Ishikawa (cell line): ENCODE data around the gene EPB41L5.

Source experiments
- CEBPB ChIP-seq: IDR thresholded peaks from 2 replicates; pipeline ENCODE4 v1.6.1; 2012
- CREB1 ChIP-seq: IDR thresholded peaks from 2 replicates; pipeline ENCODE4 v1.6.1; 2012; ENCODE audit warnings: low read depth
- EGR1 ChIP-seq: IDR thresholded peaks from 2 replicates; pipeline ENCODE4 v1.6.1; 2012
- EP300 ChIP-seq: IDR thresholded peaks from 2 replicates; pipeline ENCODE4 v1.6.1; 2012; ENCODE audit warnings: borderline replicate concordance
- FOXM1 ChIP-seq: IDR thresholded peaks from 2 replicates; pipeline ENCODE4 v1.6.1; 2012; ENCODE audit warnings: low read depth, borderline replicate concordance
- NFIC ChIP-seq: IDR thresholded peaks from 2 replicates; pipeline ENCODE4 v1.6.1; 2012
- RAD21 ChIP-seq: IDR thresholded peaks from 2 replicates; pipeline ENCODE4 v1.6.1; 2012; ENCODE audit warnings: low read depth
- TAF1 ChIP-seq: IDR thresholded peaks from 2 replicates; pipeline ENCODE4 v1.6.1; 2012; ENCODE audit warnings: low read depth, mild to moderate bottlenecking
- TCF12 ChIP-seq: IDR thresholded peaks from 2 replicates; pipeline ENCODE4 v1.6.1; 2012; ENCODE audit warnings: low read depth
- TEAD4 ChIP-seq: IDR thresholded peaks from 2 replicates; pipeline ENCODE4 v1.6.1; 2012
- YY1 ChIP-seq: IDR thresholded peaks from 2 replicates; pipeline ENCODE4 v1.6.1; 2012; ENCODE audit warnings: low read depth
- ZBTB7A ChIP-seq: IDR thresholded peaks from 2 replicates; pipeline ENCODE4 v1.6.1; 2012; ENCODE audit warnings: low read depth
- TF ChIP-seq, protein P1 (sequence below): IDR thresholded peaks from 2 replicates; pipeline ENCODE4 v1.6.1; 2012; ENCODE audit warnings: low read depth, mild to moderate bottlenecking
- TF ChIP-seq, protein P2 (sequence below): IDR thresholded peaks from 2 replicates; pipeline ENCODE4 v1.6.1; 2012
- TF ChIP-seq, protein P3 (sequence below): IDR thresholded peaks from 2 replicates; pipeline ENCODE4 v1.6.1; 2012

The EPB41L5 gene

DNA sequence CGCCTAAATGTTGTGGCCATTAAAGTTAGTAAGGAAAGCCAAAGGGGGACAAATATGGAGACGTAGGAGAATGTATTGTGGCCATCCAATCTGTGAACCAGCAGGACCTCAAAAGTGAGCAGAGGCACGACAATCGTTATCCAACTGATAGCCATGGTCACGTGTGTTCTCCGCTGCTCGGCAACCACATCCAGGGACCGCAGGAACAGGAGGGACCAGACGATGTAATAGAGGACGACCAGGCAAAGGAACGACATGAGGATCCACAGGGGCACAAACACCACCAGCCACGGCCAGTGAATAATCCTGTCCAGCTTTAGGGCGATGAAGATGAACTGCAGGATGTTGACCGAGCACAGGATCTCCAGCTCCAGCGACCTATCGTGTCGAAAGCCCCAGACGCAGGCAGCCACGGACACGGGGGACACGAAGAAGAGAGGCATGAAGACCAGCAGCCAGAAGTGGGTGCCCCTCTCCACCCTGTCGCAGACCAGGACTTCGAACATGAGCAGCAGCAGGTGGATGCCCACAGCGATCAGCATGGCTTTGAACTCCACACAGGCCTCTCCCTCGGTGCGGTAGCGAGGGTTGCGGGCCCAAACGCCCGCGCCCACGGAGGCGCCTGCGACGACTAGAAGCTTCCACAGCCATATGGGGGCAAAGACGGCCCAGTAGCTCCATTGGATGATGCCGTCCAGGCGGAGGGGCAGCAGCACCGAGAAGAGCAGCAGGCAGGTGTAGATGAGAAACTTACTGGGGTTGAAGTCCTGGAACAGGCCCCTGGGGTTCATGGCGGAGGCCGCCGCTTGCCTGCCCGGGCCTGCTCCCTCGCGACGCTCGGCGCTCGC is 209.5 kb downstream of the EPB41L5 start:
- no peak for TF ChIP-seq CREB1
- no peak for TF ChIP-seq EP300
- no peak for TF ChIP-seq TEAD4
- no peak for TF ChIP-seq RAD21
- TF ChIP-seq, protein P1, sequence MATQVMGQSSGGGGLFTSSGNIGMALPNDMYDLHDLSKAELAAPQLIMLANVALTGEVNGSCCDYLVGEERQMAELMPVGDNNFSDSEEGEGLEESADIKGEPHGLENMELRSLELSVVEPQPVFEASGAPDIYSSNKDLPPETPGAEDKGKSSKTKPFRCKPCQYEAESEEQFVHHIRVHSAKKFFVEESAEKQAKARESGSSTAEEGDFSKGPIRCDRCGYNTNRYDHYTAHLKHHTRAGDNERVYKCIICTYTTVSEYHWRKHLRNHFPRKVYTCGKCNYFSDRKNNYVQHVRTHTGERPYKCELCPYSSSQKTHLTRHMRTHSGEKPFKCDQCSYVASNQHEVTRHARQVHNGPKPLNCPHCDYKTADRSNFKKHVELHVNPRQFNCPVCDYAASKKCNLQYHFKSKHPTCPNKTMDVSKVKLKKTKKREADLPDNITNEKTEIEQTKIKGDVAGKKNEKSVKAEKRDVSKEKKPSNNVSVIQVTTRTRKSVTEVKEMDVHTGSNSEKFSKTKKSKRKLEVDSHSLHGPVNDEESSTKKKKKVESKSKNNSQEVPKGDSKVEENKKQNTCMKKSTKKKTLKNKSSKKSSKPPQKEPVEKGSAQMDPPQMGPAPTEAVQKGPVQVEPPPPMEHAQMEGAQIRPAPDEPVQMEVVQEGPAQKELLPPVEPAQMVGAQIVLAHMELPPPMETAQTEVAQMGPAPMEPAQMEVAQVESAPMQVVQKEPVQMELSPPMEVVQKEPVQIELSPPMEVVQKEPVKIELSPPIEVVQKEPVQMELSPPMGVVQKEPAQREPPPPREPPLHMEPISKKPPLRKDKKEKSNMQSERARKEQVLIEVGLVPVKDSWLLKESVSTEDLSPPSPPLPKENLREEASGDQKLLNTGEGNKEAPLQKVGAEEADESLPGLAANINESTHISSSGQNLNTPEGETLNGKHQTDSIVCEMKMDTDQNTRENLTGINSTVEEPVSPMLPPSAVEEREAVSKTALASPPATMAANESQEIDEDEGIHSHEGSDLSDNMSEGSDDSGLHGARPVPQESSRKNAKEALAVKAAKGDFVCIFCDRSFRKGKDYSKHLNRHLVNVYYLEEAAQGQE = no peak
- no peak for TF ChIP-seq YY1
- TF ChIP-seq, protein P2, sequence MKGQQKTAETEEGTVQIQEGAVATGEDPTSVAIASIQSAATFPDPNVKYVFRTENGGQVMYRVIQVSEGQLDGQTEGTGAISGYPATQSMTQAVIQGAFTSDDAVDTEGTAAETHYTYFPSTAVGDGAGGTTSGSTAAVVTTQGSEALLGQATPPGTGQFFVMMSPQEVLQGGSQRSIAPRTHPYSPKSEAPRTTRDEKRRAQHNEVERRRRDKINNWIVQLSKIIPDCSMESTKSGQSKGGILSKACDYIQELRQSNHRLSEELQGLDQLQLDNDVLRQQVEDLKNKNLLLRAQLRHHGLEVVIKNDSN = no peak
- no peak for TF ChIP-seq TCF12
- no peak for TF ChIP-seq FOXM1
- no peak for TF ChIP-seq NFIC
- no peak for TF ChIP-seq TAF1
- TF ChIP-seq, protein P3, sequence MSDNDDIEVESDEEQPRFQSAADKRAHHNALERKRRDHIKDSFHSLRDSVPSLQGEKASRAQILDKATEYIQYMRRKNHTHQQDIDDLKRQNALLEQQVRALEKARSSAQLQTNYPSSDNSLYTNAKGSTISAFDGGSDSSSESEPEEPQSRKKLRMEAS = no peak
- TF ChIP-seq CEBPB = no peak

DNA sequence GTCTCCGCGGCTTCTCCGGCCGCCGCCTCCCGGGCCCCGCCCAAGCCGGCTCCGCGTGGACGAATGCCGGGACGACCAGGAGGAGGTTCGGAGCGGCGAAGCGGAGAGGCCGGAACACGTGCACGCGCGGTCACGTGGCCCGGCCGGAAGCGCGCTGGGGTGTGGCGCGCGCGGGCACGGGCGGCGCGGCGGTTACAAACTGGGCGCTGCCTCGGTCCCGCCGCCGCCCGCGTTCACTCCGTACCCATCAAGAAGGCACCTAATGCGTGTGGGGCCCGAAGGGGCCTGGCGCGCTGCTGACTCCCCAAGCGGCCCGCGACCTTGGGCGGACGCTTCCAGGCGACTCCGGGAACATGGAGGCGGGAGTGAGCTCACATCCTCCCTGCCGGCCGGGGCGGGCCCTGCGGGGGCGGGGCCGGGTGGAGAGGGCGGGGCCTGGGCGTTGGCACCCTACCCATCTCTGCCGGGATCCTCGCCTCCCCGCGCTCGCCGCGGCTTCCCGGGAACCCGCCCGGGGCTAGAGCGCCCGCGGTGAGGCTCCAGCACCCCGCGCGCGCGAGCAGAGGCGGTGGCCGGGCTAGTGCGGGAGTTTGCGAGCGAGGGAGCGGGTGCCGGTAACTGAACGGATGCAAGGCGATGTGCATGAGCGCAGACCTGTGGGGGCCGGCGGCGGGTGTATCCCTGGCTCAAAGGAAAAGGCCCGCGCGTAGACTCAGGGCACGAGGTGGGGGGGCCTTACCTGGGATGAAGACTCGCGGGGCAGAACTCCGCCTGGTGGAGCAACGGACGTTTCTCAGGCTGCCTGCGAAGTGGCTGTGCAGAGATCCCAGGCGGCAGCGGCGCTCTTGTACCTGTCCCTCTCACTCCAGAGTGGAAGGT is 210.4 kb downstream of the EPB41L5 start, which contains the start of gene TMEM185B:
TSS of gene TMEM185B (minus strand) at position 367 of the 879 bp plus-strand sequence. CDS start 424 bp downstream, outside the sequence.
- TF ChIP-seq EGR1 (peak; percentile 48), CREB1 (0 out of 2 replicates have a peak, but pooled peaks have one; percentile 6), NFIC (0 out of 2 replicates have a peak, but pooled peaks have one; percentile 28), FOXM1 (no peak), ZBTB7A (no peak), YY1 (peak; percentile 71), CEBPB (no peak), TEAD4 (no peak), EP300 (no peak), RAD21 (no peak), TAF1 (no peak), TCF12 (no peak; the same call in 1 of the 2 replicates)
- TF ChIP-seq, protein P2 = peak; percentile 98
- TF ChIP-seq, protein P3 = peak; percentile 97
- TF ChIP-seq, protein P1 = no peak

DNA sequence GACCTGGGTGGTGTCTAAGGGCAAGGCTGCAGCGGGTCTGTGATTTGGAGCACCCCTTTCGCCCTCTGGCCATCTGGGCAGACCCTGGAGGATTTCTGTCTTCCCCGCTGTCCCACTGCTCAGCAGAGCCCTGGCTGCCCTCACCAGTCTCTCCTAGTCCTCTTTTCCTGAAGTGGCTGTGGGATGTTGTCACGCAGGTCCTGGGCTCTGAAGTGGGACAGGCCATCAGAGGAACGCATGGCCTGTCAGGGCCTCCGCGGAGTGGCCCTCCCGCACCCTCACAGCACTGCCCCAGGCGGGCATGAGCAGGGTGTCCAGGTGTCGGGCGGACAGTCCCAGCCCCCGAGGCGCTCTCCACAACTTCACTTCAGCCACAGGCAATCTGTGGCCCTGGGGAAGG is 211.4 kb downstream of the EPB41L5 start:
- TF ChIP-seq, protein P3 = no peak
- TF ChIP-seq TCF12 (no peak), TAF1 (no peak), CEBPB (no peak), EGR1 (no peak)

DNA sequence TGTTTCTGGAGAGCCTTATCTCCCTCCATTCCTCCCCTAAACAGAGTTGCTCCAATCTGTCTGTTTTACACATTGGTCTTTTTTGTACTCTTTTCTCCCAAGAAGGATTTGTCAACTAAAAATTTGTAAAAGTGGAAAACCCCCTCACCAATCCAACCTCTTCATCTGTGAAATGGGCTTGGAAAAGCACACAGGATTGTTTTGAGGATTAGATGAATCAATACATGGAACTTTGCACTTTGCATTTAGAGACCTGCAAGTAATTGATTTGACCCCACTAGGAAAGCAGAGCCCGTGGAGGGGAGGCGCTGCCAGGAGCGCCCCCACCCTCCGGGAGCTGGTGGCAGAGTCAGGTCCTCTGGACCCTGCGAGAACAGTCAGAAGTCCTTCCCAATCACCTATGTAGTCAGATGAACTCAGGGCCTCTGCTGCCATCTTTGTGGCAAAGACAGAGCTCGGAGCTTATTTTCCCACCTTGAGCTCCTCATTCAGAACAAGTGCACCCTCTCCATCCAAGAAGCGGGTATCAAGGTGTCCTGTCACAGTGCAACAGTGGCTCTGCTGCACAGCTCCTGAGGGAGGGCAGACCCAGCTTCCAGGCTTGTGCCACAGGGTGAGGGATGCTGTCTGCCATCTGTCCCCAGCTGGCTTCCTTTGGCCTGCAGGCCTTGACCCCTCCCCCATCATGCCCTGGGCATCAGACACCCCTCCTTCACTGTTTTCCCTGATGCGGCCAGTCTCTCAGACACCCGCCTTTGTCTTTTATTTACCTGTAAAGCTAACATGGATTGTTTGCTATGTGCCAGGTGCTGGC is 212.1 kb downstream of the EPB41L5 start:
- no peak for TF ChIP-seq EGR1
- TF ChIP-seq, protein P1 = no peak
- TF ChIP-seq ZBTB7A = no peak
- TF ChIP-seq CEBPB = no peak
- TF ChIP-seq, protein P3 = no peak
- no peak for TF ChIP-seq YY1
- TF ChIP-seq TEAD4 = no peak
- TF ChIP-seq NFIC = no peak
- TF ChIP-seq RAD21 = no peak
- no peak for TF ChIP-seq CREB1
